Endothelial cell of hepatic sinusoid (primary cell): ENCODE data around the gene THOC6.

Experiments
- in situ Hi-C: cut with HindIII; loops from 2 replicates; pipeline ENCODE4 v1.10.0; 2017; ENCODE audit warnings: low sequenced_read_pairs

The THOC6 gene

GRCh38 chr16:3014971-3015370, 8.9 kb upstream of the THOC6 start:
- in situ Hi-C loops = no loop called here

GRCh38 chr16:3015865-3016521, 7.8 kb upstream of the THOC6 start:
- in situ Hi-C loops = no loop called here

- in situ Hi-C loops = no loop called here
These were observed 6.5 kb upstream of the THOC6 start for GRCh38 chr16:3017344-3017743.

GRCh38 chr16:3017794-3018506, 5.9 kb upstream of the THOC6 start, which contains the start of gene CLDN6:
CLDN6 (minus strand) TSS chr16:3018183; CDS start chr16:3016021, 2,162 bp downstream.
- in situ Hi-C loops = no loop called here

GRCh38 chr16:3019594-3020246, 4.1 kb upstream of the THOC6 start:
- in situ Hi-C loops = no loop called here

- in situ Hi-C loops = no loop called here
These were observed 3.6 kb upstream of the THOC6 start, which contains the start of gene TNFRSF12A for GRCh38 chr16:3020247-3020603. TNFRSF12A (plus strand) TSS chr16:3020368; CDS start chr16:3020398, 30 bp downstream.

- in situ Hi-C loops = no loop called here
These were observed 3.0 kb upstream of the THOC6 start for GRCh38 chr16:3020604-3021448.

- in situ Hi-C loops = no loop called here
These were observed 2.2 kb upstream of the THOC6 start for GRCh38 chr16:3021449-3022207.

- in situ Hi-C loops = no loop called here
These were observed 1.6 kb upstream of the THOC6 start for GRCh38 chr16:3022208-3022683.

GRCh38 chr16:3022684-3023414, 986 bp upstream of the THOC6 start:
- in situ Hi-C loops = no loop called here

- in situ Hi-C loops = no loop called here
These were observed 493 bp upstream of the THOC6 start for GRCh38 chr16:3023415-3023668.

- in situ Hi-C loops = no loop called here
These were observed 1.5 kb downstream of the THOC6 start for GRCh38 chr16:3025032-3026002.

- in situ Hi-C loops = no loop called here
These were observed 2.2 kb downstream of the THOC6 start for GRCh38 chr16:3026003-3026378.

GRCh38 chr16:3026609-3027488, 3.0 kb downstream of the THOC6 start:
- in situ Hi-C loops = no loop called here

GRCh38 chr16:3027489-3027795, 3.6 kb downstream of the THOC6 start:
- in situ Hi-C loops = no loop called here

- in situ Hi-C loops = no loop called here
These were observed 4.3 kb downstream of the THOC6 start for GRCh38 chr16:3027983-3028715.

- in situ Hi-C loops = no loop called here
These were observed 5.0 kb downstream of the THOC6 start for GRCh38 chr16:3028716-3029319.
